Right lobe of liver (tissue), 6 donors: ENCODE data around the gene DHRS9. TPM values are rescaled to one million over a fixed set of nuclear protein-coding genes. Genes with fewer than 3 reads are reported as not detected.

Experiments
- ATAC-seq, 4 donors: fragments of 200-7000 bp; cut with Tn5 transposase; one replicate each; pipeline ENCODE4 v1.9.1; 2020; ENCODE audit warnings: mild to moderate bottlenecking in 4 of 4, moderate library complexity in 4 of 4
- DNase-seq, 3 donors: peaks; one replicate each; pipeline ENCODE4 v3.0.0-alpha.2; 2020
- H3K27ac ChIP-seq, 3 donors: fragments of 200-600 bp; one replicate each; pipeline ENCODE4 v1.8.0; 2022
- H3K27me3 ChIP-seq, 2 donors: fragments of 200-600 bp; one replicate each; pipeline ENCODE4 v1.8.0; 2022
- H3K36me3 ChIP-seq, 4 donors: fragments of 200-600 bp; sonication (generic) in 1 of 4; one replicate each; pipeline versions ENCODE4 v1.5.1 to v1.8.0; 2017 to 2022; ENCODE audit warnings: control low read depth in 1 of 4
- H3K4me1 ChIP-seq, 4 donors: fragments of 200-600 bp; sonication (generic) in 1 of 4; one replicate each; pipeline versions ENCODE4 v1.5.1 to v1.8.0; 2017 to 2022; ENCODE audit warnings: control low read depth in 1 of 4
- H3K4me3 ChIP-seq, 3 donors: fragments of 200-600 bp; one replicate each; pipeline ENCODE4 v1.8.0; 2022
- H3K9me3 ChIP-seq, 4 donors: fragments of 200-600 bp; sonication (generic) in 1 of 4; one replicate each; pipeline versions ENCODE4 v1.5.1 to v1.8.0; 2017 to 2022; ENCODE audit warnings: control low read depth in 1 of 4
- POLR2A ChIP-seq: fragments of 450-650 bp; IDR thresholded peaks from one replicate; pipeline ENCODE4 v1.6.1; 2017; ENCODE audit warnings: antibody characterized with exemption, mild to moderate bottlenecking
- WGBS: methylation state at CpG from one replicate; pipeline ENCODE4 v1.1.6; 2018; ENCODE audit warnings: low coverage, low lambda C conversion rate; ENCODE audit not compliant: insufficient coverage; ENCODE audit errors: missing lambda C conversion rate; 5-methylcytosine and 5-hydroxymethylcytosine counted together
- intact Hi-C, 2 donors: fragments of 100-400 bp; cut with DNase I; formaldehyde crosslinking; loops; one replicate each; pipeline versions ENCODE4 v1.11.2 to v1.14.1; 2022
- total RNA-seq, 6 experiments: library from RNA; depleted of rRNA in 2 of 6; stranded (reverse); fragments of >200 nt in 2 of 6; fragmentation: NEBNext Ultra II Directional in 3 of 6; extraction: Animal tissue kit (Norgen Biotek cat#: 25700) in 3 of 6; gene quantifications; one replicate each; pipeline versions ENCODE4 v1.1.0 to v1.2.4, GENCODE V29; 2016 to 2023
- TF ChIP-seq, protein P1 (sequence below), 4 donors: fragments of 200-600 bp in 3 of 4; fragments of 450-650 bp in 1 of 4; IDR thresholded peaks; one replicate each; pipeline versions ENCODE4 v1.5.1 to v1.8.0; 2016 to 2022; ENCODE audit warnings: antibody characterized with exemption in 4 of 4, mild to moderate bottlenecking in 2 of 4
- donor health status: DM: no; HTN: yes; CAD: no.
- donor health status: DM: no; HTN: no; CAD: no.
- donor health status: DM: no; HTN: no; CAD: no.
- donor health status: DM: no; HTN: yes; CAD: no.
- donor health status: DM: no; HTN: yes; CAD: no.

Gene DHRS9
- total RNA-seq, 6 experiments from 2014 or later: 0.29 to 1.2 (median 0.55) TPM

DNA sequence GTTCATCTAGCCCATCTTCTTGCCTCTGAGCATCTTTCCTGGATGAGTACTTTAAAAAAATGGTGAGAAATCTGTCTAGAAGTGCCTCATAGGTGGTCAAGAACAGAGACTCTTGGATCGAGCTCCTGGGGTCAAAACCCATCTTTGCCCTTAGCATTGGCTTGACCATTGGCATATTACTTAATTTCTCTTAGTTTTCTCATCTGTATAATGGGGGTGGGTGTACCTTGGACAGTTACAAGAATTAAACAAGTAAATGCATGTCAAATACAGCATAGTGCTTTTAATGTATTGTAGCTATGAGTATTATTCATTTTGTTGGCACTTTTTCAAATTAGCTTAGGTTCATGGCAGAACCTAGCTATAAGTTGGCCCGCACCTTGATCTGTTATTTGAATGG is 36.8 kb downstream of the DHRS9 start:
- intact Hi-C loops: no loop called here
- WGBS: 87% methylated on average over 2 of the region's 2 CpGs
- TF ChIP-seq POLR2A: no peak
- Histone ChIP-seq H3K27me3 (no peaks in the 10 kb centered on the region), H3K4me1 (no peaks in the 10 kb centered on the region), H3K36me3 (no peaks in the 10 kb centered on the region), H3K9me3 (no peaks in the 10 kb centered on the region), H3K4me3 (no peak overlapping the region), H3K27ac (no peak overlapping the region)
- no peak for DNase-seq
- no peak for ATAC-seq

DNA sequence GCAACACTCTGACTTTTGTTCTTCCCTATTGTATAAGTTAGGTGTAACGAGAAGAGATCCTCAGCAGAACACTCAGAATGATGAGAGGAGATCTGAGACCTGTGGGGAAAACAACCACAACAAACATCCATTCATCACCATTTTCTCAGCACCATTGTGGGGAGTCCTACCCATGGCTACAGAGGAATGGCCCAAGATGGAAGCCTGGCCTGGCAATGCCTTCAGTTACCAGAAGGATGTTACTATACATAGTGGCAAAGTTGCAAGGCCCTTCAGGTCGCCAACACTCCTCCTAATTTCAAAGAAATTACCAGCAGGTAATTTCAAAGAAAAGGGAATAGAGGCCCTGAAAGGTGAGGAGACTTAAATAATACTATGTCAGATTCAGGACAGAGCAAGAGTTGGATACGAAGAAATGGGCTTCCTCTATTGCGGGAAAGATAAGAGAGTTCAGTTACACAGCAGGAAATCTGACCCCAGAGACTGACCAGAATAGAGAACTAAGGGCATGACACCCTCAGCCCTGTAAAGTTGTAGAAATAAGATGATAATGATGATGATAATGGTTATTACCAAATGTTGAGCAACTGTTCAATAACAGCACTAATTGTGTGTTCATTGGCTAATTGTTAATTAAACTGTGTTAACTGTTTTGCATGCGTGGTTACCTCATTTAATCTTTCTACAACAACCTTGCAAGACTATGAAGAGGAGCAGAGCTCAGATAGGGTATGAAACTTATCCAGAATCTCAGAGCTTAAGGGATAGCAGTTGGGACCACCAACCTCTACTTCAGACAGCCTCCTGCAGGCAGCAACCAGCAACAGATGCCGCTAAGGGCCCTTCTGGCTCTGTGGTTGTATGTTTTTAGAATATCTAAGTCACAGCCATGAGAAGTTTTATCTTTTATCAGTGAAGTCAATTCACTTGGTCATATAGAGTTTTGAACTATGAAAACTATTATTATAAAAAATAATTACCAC is 37.5 kb downstream of the DHRS9 start:
- TF ChIP-seq, protein P1, sequence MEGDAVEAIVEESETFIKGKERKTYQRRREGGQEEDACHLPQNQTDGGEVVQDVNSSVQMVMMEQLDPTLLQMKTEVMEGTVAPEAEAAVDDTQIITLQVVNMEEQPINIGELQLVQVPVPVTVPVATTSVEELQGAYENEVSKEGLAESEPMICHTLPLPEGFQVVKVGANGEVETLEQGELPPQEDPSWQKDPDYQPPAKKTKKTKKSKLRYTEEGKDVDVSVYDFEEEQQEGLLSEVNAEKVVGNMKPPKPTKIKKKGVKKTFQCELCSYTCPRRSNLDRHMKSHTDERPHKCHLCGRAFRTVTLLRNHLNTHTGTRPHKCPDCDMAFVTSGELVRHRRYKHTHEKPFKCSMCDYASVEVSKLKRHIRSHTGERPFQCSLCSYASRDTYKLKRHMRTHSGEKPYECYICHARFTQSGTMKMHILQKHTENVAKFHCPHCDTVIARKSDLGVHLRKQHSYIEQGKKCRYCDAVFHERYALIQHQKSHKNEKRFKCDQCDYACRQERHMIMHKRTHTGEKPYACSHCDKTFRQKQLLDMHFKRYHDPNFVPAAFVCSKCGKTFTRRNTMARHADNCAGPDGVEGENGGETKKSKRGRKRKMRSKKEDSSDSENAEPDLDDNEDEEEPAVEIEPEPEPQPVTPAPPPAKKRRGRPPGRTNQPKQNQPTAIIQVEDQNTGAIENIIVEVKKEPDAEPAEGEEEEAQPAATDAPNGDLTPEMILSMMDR (IDR thresholded peaks at IDR 0.05): no peak
- TF ChIP-seq POLR2A: no peak
- DNase-seq (no peak), ATAC-seq (peak in 1 of 4 donors; percentile 14)
- WGBS: 78% methylated on average over 6 of the region's 6 CpGs
- Histone ChIP-seq H3K27me3 (no peaks in the 10 kb centered on the region), H3K4me1 (no peaks in the 10 kb centered on the region), H3K4me3 (no peak overlapping the region), H3K27ac (no peak overlapping the region), H3K9me3 (no peaks in the 10 kb centered on the region), H3K36me3 (no peaks in the 10 kb centered on the region)
- intact Hi-C loops: no loop called here

DNA sequence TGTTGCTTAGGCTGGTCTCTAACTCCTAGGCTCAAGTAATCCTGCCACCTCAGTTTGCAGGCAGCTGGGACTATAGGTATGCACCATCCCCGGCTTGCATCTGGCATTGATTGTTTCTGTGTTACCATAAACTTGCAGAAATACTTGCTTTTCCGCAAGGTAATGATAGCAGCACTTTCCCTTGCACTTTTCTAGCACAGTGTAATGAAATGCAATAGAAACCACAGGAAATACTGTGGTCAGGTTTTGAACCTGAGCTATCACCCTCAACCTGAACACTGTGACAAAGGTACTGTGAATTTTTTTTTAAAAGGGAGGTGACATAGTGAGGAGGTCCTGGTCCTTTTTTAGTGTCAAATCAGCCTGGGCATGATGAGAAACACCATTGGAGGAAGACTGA is 38.3 kb downstream of the DHRS9 start:
- H3K27ac ChIP-seq: no peak overlapping the region
- H3K4me3 ChIP-seq: no peak overlapping the region
- TF ChIP-seq, protein P1 (IDR thresholded peaks at IDR 0.05): no peak
- TF ChIP-seq POLR2A: no peak
- no peaks in the 10 kb centered on the region for H3K27me3 ChIP-seq
- intact Hi-C loops: no loop called here
- H3K36me3 ChIP-seq: no peaks in the 10 kb centered on the region
- H3K4me1 ChIP-seq: no peaks in the 10 kb centered on the region
- peak; percentile 8 to 41 (median 36) for ATAC-seq
- 50% methylated on average over 2 of the region's 2 CpGs for WGBS
- no peak for DNase-seq
- H3K9me3 ChIP-seq: no peaks in the 10 kb centered on the region

DNA sequence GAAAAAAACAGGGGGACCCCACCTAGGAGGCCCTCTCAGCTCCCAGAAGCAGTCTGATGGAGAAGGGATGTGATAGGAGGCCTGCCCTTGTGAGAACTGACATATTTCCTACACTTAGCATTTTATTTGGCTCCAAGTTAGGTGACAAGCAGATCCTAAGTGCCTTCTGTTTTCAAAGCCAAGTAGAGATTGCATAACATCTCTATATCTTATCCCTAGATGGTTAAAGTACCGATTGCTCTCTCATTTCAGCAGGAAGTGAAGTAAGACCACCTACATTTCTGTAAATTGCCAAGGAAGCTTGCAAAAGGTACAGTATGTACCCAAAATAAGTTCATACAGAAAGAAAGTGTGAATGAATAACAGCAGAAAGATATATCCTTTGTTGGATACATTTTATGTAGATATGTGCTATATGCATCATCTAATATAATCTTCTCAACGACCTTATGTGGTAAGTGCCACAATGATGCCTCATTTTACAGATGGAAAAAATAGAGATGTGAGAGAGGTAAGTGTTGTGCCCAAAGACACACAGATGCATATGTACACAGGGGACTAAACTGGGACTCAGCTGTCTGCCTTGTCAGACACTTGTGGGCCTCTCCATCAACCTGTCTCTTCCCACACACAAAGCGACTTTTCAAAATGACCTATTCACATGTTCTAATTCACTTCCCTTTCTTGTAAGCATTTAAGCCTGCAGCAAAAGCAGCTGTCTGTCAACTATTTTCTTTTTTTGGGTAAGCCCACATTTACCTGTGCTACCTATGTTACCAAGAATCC is 38.9 kb downstream of the DHRS9 start:
- H3K4me3 ChIP-seq: no peak overlapping the region
- intact Hi-C loops: no loop called here
- no peak for TF ChIP-seq POLR2A
- TF ChIP-seq, protein P1 (IDR thresholded peaks at IDR 0.05): no peak
- H3K27ac ChIP-seq: no peak overlapping the region
- H3K36me3 ChIP-seq: no peaks in the 10 kb centered on the region
- no peak for ATAC-seq
- no peaks in the 10 kb centered on the region for H3K4me1 ChIP-seq
- no peak for DNase-seq
- H3K27me3 ChIP-seq: no peaks in the 10 kb centered on the region
- 32% methylated on average over 3 of the region's 3 CpGs for WGBS
- H3K9me3 ChIP-seq: no peaks in the 10 kb centered on the region
